AG04449 (cell line): Measurements from ENCODE around the gene SEPTIN5.

Source experiments
- CTCF ChIA-PET: fragments of 350-600 bp; formaldehyde crosslinking; extraction: SDS; loops from one replicate; lab custom pipeline; 2021; ENCODE audit warnings: antibody characterized with exemption; lab: Yijun Ruan, JAX
- POLR2A ChIA-PET: fragments of 400-600, 350-600 bp; formaldehyde crosslinking; extraction: SDS; loops from one replicate; lab custom pipeline; 2020; ENCODE audit warnings: antibody characterized with exemption, inconsistent platforms; lab: Yijun Ruan, JAX
- DNase-seq: peaks from one replicate; pipeline ENCODE4 v3.0.0-alpha.2; 2010; ENCODE audit warnings: low read depth, low spot score
- H3K4me3 ChIP-seq: 2 replicates; pipeline ENCODE4 v1.5.1; 2011; ENCODE audit warnings: low read depth, mild to moderate bottlenecking, control low read depth, low read length
- CTCF ChIP-seq: IDR thresholded peaks from one replicate; pipeline ENCODE4 v1.5.1; 2011; ENCODE audit warnings: mild to moderate bottlenecking, moderate library complexity, low read length, control low read depth, inconsistent platforms; ENCODE audit not compliant: insufficient read depth; ENCODE audit errors: missing control alignments

Gene SEPTIN5

GRCh38 chr22:19733755-19734154, 19.5 kb downstream of the SEPTIN5 start:
- no peak overlapping the region for H3K4me3 ChIP-seq
- POLR2A ChIA-PET = no interaction called here
- TF ChIP-seq CTCF = no peak
- CTCF ChIA-PET = interaction anchor here (1.0 to 7.0 kb wide), 3 partner anchors 169 to 210 kb away, joined by 3 to 444 read pairs (median 125); no protein-coding TSS in a partner anchor
- DNase-seq = no peak

GRCh38 chr22:19734163-19734562, 19.9 kb downstream of the SEPTIN5 start:
- DNase-seq = no peak
- CTCF ChIA-PET = interaction anchor here (1.0 to 7.0 kb wide), 3 partner anchors 169 to 209 kb away, joined by 3 to 444 read pairs (median 125); no protein-coding TSS in a partner anchor
- no peak overlapping the region for H3K4me3 ChIP-seq
- POLR2A ChIA-PET = no interaction called here
- no peak for TF ChIP-seq CTCF

GRCh38 chr22:19734837-19735382, 20.6 kb downstream of the SEPTIN5 start:
- TF ChIP-seq CTCF = no peak
- no peak overlapping the region for H3K4me3 ChIP-seq
- CTCF ChIA-PET = interaction anchor here (1.0 to 7.0 kb wide), 4 partner anchors 168 to 208 kb away, joined by 3 to 444 read pairs (median 67); no protein-coding TSS in a partner anchor
- POLR2A ChIA-PET = no interaction called here
- no peak for DNase-seq

- CTCF ChIA-PET = interaction anchor here (1.4 kb wide), 1 partner anchor 174 kb away, joined by 9 read pairs; no protein-coding TSS in a partner anchor
- no peak for TF ChIP-seq CTCF
- no peak for DNase-seq
- POLR2A ChIA-PET = no interaction called here
- no peak overlapping the region for H3K4me3 ChIP-seq
Observed at GRCh38 chr22:19735665-19736510, 21.6 kb downstream of the SEPTIN5 start.

GRCh38 chr22:19737846-19738663, 23.8 kb downstream of the SEPTIN5 start:
- no peak for DNase-seq
- ChIA-PET POLR2A (no interaction called here), CTCF (interaction anchor here (1.1 kb wide), 1 partner anchor 12 kb away, joined by 3 read pairs; no protein-coding TSS in a partner anchor)
- no peak overlapping the region for H3K4me3 ChIP-seq
- no peak for TF ChIP-seq CTCF
